Measurements from ENCODE around the gene SRGAP2C.

DNA sequence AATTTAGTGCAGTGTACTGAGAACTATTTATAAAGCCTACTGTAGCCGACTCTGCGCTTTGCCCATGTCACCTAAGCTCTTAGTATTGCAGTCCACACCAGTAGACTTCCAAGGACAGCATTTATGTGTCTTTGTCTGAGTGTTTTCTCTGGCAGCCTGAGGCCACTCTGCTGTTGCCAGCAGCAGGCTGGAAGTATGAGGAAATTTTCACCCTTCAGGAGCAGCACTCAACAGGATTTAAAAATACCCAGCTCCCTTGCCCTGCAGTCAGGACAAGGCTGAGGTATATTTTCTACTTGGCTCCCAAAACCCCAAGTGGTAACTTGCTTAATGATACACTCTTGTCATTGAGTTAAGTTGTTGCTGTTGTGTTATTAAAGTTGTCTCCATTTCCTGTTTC lies 230.1 kb downstream of the SRGAP2C start:
- TF ChIP-seq, protein P1, sequence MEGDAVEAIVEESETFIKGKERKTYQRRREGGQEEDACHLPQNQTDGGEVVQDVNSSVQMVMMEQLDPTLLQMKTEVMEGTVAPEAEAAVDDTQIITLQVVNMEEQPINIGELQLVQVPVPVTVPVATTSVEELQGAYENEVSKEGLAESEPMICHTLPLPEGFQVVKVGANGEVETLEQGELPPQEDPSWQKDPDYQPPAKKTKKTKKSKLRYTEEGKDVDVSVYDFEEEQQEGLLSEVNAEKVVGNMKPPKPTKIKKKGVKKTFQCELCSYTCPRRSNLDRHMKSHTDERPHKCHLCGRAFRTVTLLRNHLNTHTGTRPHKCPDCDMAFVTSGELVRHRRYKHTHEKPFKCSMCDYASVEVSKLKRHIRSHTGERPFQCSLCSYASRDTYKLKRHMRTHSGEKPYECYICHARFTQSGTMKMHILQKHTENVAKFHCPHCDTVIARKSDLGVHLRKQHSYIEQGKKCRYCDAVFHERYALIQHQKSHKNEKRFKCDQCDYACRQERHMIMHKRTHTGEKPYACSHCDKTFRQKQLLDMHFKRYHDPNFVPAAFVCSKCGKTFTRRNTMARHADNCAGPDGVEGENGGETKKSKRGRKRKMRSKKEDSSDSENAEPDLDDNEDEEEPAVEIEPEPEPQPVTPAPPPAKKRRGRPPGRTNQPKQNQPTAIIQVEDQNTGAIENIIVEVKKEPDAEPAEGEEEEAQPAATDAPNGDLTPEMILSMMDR (IDR thresholded peaks at IDR 0.05) = no peak
- TF ChIP-seq NFATC4 (CRISPR knock-in tag; IDR thresholded peaks at IDR 0.05) = no peak
- no peak for TF ChIP-seq ZNF263 (CRISPR knock-in tag; IDR thresholded peaks at IDR 0.05; ENCODE audit: low read depth)
- TF ChIP-seq, protein P2, sequence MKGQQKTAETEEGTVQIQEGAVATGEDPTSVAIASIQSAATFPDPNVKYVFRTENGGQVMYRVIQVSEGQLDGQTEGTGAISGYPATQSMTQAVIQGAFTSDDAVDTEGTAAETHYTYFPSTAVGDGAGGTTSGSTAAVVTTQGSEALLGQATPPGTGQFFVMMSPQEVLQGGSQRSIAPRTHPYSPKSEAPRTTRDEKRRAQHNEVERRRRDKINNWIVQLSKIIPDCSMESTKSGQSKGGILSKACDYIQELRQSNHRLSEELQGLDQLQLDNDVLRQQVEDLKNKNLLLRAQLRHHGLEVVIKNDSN (CRISPR knock-in tag; IDR thresholded peaks at IDR 0.05) = no peak
- no peak for TF ChIP-seq ZNF232 (CRISPR knock-in tag; IDR thresholded peaks at IDR 0.05)
- no peak for TF ChIP-seq NFE2L1 (CRISPR knock-in tag; IDR thresholded peaks at IDR 0.05)

Data from WTC11 (cell line).